ENCODE data around the gene ASTN2.
A peak's percentile ranks its signal among the peaks of the same experiment; 100 is the strongest.

ASTN2 gene

DNA sequence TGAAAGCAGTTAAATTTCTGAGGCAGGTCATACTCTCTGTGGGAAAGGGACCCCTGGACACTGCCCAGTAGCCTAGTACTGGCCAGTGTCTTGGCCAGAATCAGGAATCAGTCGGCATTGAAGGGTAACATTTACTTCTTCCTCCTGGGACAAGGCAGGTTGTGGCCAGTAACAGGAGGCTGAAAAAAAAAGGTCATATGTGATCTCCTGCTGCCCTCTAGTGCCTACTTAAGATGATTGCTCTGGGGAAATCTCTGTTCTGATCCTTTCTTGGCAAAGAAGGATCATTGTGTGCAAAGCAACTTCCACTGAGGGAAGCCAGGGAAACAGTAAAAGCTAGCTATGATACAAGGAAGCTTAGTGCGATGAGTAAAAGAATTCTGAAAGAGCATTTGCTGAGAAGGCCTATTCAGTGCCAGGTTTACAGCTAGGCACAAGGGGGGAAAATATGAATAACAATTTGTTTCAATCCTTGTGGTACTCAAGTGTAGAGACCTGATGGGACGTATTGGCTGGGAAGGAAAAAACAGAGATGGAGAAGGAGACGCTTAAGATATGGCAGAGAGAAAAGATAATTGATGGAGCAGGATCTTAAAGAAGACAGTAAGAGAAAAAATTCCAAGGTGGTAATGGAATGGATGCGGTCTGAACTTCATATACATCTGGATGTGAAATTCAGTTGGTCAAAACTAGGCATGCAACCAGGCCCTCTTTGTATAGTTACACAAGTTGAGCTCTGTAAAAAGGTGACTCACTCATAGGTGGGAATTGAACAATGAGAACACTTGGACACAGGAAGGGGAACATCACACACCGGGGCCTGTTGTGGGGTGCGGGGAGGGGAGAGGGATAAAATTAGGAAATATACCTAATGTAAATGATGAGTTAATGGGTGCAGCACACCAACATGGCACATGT lies 753.6 kb downstream of the ASTN2 start:
- DNase-seq (no peak), ATAC-seq (no peak)

- no peak for ATAC-seq
- DNase-seq = no peak
These were observed 756.6 kb downstream of the ASTN2 start for GRCh38 chr9:116658265-116658664.

GRCh38 chr9:116656977-116657376 lies 757.9 kb downstream of the ASTN2 start:
- no peak for ATAC-seq
- DNase-seq = no peak

DNA sequence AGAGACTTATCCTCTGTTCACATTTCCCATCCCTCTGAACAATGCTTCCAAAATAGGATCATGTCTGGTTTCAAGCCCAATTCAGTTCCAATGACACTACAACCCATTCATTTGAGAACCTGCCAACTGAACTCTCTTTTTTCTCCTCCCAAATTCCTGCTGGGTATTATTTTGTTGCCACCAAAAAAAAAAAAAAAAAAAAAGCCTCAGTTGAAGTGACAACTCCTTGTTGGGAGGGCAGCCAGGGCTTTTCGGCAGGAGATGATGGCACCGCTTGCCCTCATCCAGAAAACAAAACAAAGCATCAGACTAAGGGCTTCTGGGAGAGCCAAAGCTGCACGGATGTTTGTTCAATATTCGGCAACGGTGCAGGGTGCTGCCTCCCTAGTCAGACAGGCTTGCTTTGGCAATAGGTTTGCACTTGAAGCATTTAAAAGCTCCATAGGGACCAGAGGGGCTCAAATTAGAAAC lies 758.3 kb downstream of the ASTN2 start:
- DNase-seq (no peak), ATAC-seq (no peak)

GRCh38 chr9:116654059-116654355 lies 760.9 kb downstream of the ASTN2 start:
- DNase-seq (no peak), ATAC-seq (no peak)

DNA sequence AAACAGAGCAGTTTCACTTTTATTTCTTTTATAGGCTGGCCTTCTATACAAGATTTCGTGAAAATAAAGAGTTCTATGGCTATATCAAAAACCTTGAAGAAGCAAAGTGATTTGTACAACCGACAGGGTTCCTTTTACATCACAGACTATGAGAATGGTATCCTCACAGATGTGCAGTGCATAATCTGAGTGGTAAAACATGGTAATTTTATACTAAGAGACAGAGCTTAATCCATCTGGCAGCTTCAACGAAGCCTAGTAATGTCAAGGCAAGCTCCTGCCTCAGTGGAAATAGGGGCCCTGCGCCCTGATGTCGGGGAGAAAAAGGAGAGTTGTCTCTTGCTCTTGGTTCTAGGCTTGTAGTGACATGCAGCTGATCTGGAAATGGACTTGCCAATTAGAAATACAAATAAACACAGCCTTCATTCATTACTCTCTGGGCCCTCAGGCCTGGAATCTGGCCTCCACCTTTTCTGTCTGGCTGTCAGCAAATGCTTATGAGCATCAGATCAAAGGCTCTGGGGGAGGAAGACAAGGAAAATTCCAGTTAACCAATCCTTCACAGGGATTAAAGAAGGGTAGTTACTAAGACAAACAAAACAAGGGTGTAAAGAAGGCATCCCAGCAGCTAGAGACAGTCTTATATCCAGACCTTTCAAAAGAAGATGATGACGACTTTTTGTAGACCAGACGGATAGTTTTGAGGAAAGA lies 761.4 kb downstream of the ASTN2 start:
- DNase-seq (no peak), ATAC-seq (no peak)

GRCh38 chr9:116647515-116647809 lies 767.4 kb downstream of the ASTN2 start:
- no peak for DNase-seq
- no peak for ATAC-seq

DNA sequence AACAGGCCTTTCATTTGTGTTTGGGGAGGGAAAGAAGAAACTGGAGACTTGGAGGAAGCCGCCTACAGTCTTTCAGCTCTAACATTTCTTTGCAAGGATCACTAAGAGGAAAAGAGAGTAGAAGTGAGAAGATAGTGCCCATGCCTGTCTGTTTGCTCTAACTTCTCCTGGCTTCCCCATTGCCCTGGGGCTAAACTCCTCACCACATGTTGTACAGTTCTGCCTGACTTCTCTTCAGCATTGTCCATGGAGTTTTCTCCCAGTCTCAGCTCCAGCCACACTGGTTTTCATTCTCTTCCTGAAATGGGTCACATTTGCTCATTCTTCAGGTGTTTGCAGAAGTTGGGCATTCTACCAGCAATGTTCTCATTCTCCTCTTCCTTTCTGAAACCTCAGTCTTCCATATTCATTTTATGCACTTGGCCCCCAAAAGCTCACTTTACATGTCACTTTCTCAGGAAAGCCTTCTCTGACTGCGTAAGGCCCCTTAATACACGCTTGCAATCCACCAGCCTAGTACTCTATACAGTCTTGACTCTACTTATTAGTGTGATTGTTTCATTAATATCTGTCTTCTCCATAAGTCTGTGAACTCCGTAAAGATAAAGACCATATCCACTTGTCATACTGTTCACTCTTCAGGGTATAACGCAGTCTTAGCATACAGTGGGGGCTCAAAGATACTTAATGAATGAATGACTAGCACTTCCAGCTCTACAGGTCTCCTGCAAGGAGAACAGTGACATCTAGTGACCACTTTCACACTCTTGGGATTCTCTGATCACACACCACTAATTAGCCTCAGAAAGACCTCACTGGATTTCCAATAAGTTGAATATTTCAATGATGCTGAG lies 768.0 kb downstream of the ASTN2 start:
- peak; percentile 40 for ATAC-seq
- DNase-seq = no peak

- DNase-seq (no peak), ATAC-seq (no peak)
These were observed 770.7 kb downstream of the ASTN2 start for GRCh38 chr9:116644091-116644688.

DNA sequence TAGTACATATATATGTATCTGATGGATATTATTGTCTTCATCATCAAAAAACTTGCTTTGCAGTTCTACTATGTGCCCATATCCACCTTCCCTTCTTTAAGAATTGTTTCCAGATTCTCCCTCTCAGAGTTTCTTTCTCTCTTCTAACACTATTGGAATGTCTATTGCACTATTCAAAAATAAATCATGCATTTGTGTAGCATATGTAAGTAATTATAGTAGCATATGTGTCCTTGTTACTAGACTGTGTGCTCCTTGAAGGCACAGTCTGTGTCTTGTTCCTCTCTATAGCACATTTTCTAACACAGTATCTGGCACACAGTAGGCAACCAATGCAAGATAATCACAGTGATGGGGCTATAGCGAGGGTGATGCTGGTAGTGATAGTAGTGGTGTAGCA lies 771.2 kb downstream of the ASTN2 start:
- ATAC-seq (no peak), DNase-seq (no peak)

DNA sequence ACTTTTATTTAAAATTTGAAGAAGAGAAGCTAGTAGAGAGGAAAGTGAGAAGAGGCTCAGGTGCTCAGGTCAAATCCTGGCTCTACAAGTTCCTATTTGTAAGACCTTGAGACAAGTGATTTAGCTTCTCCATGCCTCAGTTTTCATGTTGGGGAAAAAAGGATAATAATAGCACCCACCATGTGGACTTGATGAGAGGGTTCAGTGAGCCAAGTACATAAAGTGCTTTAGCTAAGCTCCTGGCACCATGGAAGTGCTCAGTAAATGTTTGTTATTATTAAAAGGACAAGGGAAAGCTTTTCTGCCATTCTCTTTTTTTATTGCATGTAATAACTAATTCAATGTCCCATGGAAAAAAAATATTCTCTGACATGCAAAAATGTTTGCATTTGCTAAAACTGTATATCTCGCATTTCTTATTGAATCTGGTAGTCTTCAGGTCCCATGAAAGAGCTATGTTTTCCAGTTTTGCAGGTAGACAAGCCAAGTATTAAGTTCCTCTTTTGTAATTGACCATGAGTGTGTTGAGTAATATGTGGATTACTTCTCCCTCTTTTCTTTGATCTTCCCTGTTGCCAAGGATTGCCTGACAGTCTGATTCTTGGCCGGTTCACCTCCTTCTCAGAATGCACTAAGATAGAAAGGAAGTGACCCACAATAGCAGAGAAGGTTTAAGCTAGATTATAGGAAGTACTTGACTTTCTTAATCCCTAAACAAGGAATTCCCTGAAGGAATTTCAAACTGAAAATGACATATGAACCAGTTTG lies 773.4 kb downstream of the ASTN2 start:
- DNase-seq = no peak
- ATAC-seq = no peak

GRCh38 chr9:116639251-116639741 lies 775.6 kb downstream of the ASTN2 start:
- ATAC-seq (no peak), DNase-seq (no peak)

DNA sequence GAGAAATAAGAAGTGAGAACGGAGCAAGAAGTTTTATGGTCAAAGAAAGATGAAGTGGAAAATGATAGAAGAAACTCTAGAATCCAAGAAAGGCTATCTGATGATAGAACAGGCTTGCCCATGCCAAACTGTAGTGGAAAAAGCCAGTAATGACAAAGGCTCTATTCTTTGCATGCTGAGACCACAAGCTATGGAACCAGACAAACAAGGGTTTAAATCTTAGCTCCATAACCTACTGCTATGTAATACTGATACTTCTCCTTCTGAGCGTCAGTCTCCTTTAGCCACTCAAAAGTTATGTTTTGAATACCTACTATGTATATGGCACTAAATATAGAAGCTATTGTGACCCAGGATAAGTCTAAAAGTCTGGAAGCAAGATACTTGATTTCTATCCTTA lies 778.9 kb downstream of the ASTN2 start:
- DNase-seq = no peak
- no peak for ATAC-seq

DNA sequence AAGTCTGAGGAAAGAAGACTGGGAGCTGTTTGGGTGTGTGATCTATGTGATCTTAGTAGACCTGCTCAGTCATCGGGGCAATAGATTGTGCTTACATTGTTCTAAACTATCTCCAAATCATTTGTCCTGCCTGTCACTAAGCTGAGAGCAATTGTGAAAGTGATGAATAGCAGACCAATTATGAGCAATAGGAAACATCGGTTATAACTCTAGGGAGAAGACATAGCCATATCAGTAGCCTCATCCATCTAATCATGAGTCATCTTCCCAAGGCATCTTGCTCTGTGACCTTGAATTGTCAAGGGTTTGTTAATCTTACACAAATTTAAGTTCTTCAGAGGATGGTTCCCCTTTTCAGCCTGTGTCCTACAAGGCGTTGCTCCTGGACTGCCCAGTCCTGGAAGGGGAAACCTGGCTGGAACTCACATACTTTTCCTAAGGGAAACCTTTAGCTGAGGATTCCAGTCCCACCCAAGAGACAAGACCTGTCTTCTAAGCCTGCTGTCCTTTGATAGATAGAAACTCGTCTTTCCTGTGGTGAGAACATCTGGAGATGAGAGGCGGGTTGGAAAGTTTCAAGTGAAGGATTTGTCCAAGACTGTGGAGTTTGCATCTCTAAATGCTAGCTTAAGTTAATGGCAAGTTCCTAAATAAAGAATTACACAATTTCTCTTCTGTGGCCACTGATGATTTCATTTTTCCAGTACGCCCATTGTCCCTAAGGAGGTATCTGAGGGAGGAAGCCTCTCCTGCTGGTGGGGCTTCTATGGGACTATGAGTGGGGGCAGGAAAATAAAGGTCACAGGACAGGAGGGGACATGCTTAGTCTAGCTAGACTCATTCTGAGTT lies 781.6 kb downstream of the ASTN2 start:
- DNase-seq (no peak), ATAC-seq (peak; percentile 43)

GRCh38 chr9:116629634-116630033 lies 785.2 kb downstream of the ASTN2 start:
- no peak for DNase-seq
- no peak for ATAC-seq

DNA sequence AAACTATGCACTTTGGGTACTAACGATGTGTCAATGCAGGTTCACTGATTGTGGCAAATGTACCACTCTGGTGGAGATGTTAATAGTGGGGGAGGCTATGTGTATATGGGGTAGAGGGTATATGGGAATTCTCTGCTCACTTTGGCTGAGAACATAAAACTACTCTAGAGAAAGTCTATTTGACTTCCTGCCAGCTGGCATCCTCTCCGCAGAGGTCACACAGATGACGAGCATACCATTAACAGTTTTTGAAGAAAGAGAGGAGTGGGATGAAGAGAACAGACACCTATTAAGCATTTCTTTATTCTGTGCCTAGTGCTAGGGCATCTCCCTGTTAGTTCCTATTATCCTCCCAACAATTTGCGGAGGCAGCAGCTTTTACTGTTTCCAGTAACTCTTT lies 786.1 kb downstream of the ASTN2 start:
- ATAC-seq (no peak), DNase-seq (no peak)

GRCh38 chr9:116627433-116627832 lies 787.4 kb downstream of the ASTN2 start:
- no peak for ATAC-seq
- DNase-seq = no peak

- no peak for ATAC-seq
- no peak for DNase-seq
These were observed 788.1 kb downstream of the ASTN2 start for GRCh38 chr9:116626762-116627161.

DNA sequence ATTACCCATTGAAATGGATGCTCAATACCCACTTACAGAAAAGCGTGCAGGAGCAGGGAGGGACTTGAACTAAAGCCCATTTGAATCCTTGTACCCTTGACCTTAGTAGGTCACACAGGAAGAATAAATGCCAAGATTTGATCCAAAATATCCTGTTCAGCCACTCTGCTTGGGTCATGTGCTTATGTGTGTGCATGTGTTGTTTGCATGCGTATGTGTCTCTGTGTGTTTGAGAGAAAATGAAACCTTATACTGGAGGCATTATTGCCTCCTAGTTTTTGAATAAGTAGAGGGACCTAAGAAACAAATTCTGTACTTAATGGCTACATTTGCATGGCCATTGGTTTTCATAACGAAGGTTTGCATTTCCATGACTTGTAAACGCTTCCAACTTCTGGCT lies 791.1 kb downstream of the ASTN2 start:
- DNase-seq = no peak
- no peak for ATAC-seq

DNA sequence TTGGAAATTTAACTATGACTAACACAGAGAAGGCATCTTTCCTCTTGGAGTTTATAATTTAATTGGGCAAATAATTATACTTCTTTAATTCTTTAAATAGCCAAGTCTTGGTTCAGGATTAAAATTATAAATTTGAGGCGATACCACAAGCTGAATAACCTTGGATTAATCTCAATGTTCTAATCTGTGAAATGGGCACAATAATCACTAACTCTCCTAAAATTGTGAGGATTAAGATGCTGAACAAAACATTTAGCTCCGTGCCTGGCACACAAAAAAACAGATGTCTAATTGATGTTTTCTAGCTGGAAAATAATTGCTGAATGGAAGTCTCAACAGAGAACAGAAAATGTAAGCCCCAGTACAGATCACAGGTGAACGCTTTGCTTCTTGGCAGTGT lies 797.5 kb downstream of the ASTN2 start:
- ATAC-seq = no peak
- no peak for DNase-seq

Data from stimulated activated naive CD8-positive, alpha-beta T cell treated with anti-CD3 and anti-CD28 coated beads, Interleukin-15, Interleukin-2, amounts not matched to agents 100 U/mL and 50 U/mL, for 24 hours (primary cell).